OCI-M2 (cell line): Measurements from ENCODE around the gene SLC25A14.
"Not testable (repeated sequence)": the region's sequence is repeated elsewhere in the genome, so short reads cannot be mapped to it uniquely, and the experiment has no call there.

Source experiments
- DNase-seq: peaks from one replicate; lab custom pipeline; 2025; ENCODE audit not compliant: unreplicated experiment; lab: John Stamatoyannopoulos, UW

The SLC25A14 gene

GRCh38 chrX:130339408-130340222, at the start of gene SLC25A14:
SLC25A14 (plus strand) TSS chrX:130339919; CDS start chrX:130340279, 360 bp downstream.
- DNase-seq: peak; percentile 18

DNA sequence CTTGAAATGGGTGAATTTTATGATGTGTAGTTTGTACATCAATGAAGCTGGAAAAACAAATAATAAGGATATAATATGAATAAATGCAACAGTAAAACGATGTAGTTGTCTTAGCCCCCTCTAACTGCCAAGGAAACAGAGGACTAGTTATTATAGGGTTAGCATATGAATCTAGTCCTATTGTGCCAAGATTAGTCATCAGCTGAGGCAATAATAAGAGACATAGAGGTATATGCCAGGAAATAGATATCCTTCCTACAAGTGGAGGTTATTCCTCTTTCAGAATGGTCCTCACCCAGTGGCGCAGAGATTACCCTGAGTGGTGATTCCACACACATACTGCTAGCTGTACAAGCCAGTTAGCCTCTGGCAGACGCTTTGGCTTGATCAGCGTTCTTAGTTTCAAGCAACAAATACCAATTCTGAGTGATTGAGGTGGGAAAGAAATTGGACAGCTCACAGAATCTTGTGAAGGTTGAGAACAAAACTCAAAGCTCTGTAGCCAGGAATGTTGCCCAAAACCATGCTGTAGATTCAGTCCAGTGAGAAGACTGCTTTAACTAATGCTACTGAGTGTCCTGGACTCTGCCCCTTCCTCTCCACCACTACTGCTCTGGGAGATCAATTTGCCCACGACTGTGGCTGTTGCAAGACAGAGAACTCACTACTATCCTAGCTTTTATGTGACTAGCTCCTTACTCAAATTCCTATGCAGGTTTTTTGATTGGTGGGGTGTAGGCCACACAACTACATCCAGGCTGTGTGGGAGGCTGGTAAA, 44.0 kb upstream of the SLC25A14 start:
- no peak for DNase-seq

- no peak for DNase-seq
These were observed 43.4 kb upstream of the SLC25A14 start for GRCh38 chrX:130296297-130296678.

DNA sequence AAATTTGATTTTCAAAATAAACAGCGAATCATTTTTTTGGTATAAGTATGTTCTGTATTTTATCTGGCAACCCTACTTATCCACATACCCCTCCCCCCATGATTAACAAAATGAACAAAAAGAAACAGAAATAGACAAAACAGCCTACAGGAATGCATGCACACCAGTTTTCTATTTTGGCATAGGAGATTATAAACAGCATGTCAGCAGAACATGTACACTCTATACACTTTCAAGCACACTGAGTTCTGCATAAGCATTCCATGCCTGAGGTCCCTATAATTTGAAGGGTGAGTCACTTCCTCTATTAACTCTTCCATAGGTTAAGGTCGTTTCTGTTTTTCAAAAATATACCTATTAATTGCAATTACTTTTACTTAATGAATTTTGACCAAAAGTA, 43.0 kb upstream of the SLC25A14 start:
- DNase-seq: no peak

DNA sequence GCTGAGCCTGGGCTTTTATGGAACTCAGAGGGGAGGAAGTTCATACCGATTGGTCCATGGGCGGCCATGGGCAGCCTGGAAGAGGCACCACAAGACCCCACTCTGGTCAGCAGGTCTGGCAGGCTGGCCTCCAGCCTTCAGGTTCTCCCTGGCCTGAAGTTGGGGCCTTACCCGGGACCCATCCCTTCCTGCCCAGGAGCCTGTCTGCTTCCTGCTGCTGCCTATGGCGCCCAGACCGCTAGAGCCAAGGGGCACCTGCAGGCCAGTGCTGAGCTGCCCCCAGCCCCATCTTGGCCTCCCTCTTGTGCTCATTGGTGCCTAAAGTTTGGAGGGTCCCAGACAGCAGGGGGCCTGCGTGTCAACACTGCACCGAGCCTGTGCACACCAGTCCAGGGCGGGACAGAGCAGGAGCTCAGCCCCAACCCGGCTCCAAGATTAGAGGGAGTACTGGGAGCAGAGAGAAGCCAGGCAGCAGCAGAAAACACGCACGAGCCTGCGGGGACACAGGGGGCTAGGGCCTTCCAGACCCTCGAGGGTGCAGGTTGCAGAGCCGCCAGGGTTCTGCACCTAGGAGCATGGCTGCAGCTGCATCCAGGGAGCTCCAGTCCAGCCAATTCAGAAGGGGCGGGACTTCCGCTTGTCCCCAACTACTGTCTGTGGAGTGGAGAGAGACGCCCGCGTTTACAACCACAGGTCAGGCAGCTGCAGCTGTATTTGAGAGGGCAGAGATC, 40.3 kb upstream of the SLC25A14 start:
- no peak for DNase-seq

DNA sequence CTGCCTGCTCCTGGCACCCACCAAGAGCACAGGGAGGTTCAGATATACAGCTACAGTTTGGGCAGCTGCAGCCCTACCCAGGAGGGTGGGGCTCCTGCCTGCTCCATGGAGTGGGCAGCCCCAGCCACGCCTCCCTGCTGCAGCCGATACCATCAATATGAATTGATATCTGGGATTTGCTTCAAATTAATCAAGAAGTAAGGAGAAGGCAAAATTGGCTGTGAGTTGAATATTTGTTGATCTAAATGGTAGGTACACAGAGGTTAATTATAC, 39.8 kb upstream of the SLC25A14 start:
- DNase-seq: no peak

DNA sequence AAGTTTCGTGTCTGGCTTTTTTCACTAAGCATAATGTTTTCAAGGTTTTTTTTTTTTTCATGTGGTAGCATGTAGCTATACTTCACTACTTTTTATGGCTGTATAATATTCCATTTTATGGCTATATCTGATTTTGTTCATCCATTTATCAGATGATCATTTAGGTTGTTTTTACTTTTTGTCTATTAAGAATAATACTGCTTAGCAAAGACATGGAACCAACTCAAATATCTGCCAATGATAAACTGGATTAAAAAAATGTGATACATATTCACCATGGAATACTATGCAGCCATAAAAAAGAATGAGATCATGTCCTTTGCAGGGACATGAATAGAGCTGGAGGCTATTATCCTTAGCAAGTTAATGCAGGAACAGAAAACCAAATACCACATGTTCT, 38.3 kb upstream of the SLC25A14 start:
- DNase-seq: no peak

DNA sequence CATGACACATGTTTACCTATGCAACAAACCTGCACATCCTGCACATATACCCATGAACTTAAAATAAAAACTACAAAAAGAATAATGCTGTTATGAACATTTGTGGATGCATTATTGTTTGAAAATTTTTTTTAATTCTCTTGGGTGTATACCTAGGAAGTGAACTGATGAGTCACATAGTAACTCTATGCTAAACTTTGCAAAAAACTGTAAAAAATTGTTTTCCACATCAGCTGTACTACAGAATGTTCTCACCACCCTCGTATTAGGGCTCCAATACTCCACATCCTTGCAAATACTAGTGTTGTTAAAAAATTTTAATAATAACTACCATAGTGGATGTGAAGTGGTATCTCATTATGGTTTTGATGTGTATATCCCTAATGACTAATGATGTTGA, 37.7 kb upstream of the SLC25A14 start:
- no peak for DNase-seq

DNA sequence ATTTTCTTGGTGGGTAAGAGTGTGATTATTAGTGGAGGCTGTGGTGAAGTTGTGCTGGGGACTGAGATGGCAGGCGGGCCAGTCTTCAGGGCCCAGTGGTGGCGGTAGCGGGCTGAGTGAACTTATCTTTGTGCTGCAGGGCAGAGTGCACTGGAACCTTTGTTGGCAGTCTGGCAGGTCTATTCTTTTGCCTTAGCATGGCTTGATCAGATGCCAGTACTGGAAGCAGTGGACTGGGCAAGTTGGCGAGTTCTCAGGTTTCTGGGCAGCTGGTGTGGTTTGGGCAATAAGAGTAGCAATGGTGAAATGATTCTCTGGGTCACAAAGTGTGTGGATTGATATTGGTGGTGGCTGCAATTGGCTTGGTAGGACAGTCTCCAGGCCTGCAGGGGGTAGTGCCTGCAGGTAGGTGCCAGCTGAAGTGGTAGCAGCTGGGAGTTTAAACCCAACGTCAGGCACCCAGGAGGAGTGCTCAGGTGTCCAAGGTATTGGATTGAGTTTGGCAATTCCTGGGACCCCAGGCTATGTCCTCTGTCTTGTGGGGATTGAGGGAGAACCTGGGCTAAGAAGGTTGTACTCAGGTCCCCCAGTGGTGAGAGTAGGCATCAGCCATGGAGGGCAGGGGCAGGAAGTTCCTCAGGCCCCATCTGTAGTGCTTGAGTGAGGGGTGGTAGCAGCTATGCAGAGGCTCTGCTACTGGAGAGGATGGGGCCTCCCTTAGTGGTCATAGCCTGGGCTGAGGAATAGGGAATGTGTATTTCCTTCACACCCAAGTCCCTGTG, 34.9 kb upstream of the SLC25A14 start:
- no peak for DNase-seq

- DNase-seq: not testable (repeated sequence)
These were observed 19.8 kb upstream of the SLC25A14 start for GRCh38 chrX:130319886-130320285.

DNA sequence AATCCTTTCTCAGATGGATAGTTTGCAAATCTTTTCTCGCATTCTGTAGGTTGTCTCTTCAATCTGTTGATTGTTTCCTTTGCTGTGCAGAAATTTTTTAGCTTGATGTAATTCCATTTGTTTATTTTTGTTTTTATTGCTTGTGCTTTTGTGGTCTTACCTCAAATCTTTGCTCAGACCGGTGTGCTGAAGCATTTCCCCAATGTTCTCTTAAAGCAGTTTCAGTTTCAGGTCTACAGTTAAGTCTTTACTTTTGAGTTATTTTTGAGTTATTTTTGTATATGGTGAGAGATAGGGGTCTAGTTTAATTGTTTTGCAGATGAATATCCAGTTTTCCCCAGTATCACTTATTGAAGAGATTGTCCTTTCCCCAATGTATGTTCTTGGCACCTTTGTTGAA, 18.2 kb upstream of the SLC25A14 start:
- no peak for DNase-seq

DNA sequence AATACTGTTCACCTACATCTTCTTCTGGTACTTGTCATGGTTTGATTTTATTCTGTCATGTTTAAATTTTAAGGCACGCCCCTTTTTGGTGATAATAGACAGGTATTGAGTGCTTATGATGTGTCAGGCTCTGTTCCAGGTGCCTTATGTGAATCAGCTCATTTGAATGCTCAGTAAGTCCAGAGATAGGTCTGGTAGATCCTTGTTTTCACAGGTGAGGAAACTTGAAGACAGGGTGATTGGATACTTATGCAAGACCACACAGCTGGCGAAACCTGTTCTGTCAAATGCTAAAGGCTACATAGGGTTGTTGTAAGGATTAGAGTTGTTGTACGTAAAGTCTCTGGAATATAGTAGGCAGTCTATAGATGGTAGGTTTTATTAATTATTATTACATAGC, 9.6 kb upstream of the SLC25A14 start:
- no peak for DNase-seq

GRCh38 chrX:130330706-130331105, 9.0 kb upstream of the SLC25A14 start:
- no peak for DNase-seq

DNA sequence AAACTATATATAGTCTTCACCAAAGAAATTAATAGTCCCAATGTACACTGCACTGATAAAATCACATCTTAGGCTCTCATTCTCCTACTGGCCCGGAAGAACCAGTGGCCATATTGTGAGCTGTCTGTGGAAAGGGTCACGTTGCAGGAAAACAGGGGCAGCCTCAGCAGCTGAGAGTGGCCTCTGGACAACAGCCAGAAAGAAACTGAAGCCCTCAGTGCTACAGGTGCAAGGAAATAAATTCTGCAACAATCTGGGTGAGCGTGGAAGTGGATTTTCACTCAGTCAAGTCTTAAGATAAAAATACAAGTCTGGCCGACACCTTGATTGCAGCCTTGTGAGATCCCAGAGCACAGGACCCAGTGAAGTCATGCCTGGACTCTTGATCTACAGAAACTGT, 3.2 kb upstream of the SLC25A14 start:
- DNase-seq: no peak

GRCh38 chrX:130338869-130339268, 850 bp upstream of the SLC25A14 start:
- not testable (repeated sequence) for DNase-seq

DNA sequence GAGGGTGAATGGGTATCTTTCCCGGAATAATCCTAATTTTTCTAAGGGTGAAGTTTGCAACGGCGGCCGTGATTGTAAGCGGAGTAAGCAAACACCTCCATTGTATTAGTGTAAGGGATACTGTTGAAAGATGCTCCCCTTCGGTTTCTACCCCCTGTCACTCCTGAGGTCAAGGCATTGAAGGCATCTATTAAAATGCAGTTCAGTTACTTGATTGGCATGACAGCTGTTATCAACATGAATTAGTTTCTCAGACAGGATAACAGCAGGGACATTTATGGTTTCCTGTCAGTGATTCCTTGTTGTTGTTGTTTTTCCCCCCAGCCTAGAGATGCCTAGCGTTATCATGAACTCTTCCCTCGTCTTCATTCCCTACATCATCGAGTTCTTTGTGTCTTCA, 552 bp downstream of the SLC25A14 start:
- DNase-seq: no peak

- DNase-seq: no peak
These were observed 3.7 kb downstream of the SLC25A14 start for GRCh38 chrX:130343411-130343810.

GRCh38 chrX:130347321-130347720, 7.6 kb downstream of the SLC25A14 start:
- no peak for DNase-seq

DNA sequence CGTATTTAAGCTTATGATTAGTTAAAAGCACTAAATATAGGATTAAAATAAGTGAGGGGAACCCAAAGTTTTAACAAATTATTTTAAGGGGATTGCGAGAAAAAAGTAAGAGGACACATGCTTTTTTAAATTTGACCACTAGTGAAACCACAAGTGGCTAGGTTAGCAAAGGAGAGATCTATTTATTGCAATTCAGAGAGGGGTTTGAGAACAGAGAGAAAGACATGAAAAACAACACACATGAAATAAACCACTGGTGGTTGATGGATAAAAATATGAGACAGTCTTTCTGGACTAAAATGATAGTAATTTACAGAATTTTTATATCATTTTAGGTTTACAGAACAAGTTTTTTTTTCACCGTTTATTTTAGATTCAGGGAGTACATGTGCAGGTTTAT, 11.8 kb downstream of the SLC25A14 start:
- no peak for DNase-seq

- not testable (repeated sequence) for DNase-seq
These were observed 12.3 kb downstream of the SLC25A14 start for GRCh38 chrX:130352050-130352449.

GRCh38 chrX:130376077-130376476, 36.4 kb downstream of the SLC25A14 start:
- DNase-seq: no peak
